ENCODE results near the gene NPY.

DNA sequence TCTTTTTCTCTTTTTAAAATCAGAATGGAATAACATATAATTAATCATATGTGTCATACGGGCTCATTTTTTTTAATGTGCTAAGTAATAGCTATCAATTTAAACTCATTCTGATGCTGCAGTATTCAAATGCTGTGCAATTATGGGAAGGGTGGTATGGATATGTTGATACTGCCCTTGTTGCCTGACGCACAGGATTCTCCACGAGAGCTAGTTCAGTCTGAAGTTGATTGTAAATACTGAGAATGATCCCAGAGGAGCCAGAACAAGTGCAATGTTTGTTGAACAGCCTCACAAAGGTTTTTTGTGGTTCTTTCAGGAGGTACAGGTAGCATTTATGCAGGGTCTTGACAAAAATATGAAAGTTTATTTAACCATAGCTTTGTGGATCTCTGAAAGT, 13.4 kb downstream of the NPY start:
- TF ChIP-seq, protein P1, sequence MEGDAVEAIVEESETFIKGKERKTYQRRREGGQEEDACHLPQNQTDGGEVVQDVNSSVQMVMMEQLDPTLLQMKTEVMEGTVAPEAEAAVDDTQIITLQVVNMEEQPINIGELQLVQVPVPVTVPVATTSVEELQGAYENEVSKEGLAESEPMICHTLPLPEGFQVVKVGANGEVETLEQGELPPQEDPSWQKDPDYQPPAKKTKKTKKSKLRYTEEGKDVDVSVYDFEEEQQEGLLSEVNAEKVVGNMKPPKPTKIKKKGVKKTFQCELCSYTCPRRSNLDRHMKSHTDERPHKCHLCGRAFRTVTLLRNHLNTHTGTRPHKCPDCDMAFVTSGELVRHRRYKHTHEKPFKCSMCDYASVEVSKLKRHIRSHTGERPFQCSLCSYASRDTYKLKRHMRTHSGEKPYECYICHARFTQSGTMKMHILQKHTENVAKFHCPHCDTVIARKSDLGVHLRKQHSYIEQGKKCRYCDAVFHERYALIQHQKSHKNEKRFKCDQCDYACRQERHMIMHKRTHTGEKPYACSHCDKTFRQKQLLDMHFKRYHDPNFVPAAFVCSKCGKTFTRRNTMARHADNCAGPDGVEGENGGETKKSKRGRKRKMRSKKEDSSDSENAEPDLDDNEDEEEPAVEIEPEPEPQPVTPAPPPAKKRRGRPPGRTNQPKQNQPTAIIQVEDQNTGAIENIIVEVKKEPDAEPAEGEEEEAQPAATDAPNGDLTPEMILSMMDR (IDR thresholded peaks at IDR 0.05), result no peak
- no peak for TF ChIP-seq POLR2A (IDR thresholded peaks at IDR 0.05)
